Mesendoderm (in vitro differentiated cells): ENCODE results near the gene PRKN.

ENCODE experiments used
- DNase-seq: peaks from one replicate; pipeline ENCODE4 v3.0.0; 2013
- H2AK5ac ChIP-seq: 2 replicates; pipeline ENCODE4 v1.6.1; 2013; ENCODE audit warnings: low read length, inconsistent platforms
- H2BK120ac ChIP-seq: 2 replicates; pipeline ENCODE4 v1.6.1; 2013; ENCODE audit warnings: low read depth, mild to moderate bottlenecking, low read length, moderate library complexity, mixed read lengths
- H2BK15ac ChIP-seq: replicated peaks from 2 replicates; pipeline ENCODE4 v1.6.1; 2013; ENCODE audit warnings: low read depth, mild to moderate bottlenecking, moderate library complexity
- H2BK5ac ChIP-seq: 2 replicates; pipeline ENCODE4 v1.6.1; 2013; ENCODE audit warnings: low read length, inconsistent platforms
- H3K18ac ChIP-seq: 2 replicates; pipeline ENCODE4 v1.6.1; 2013; ENCODE audit warnings: mild to moderate bottlenecking, low read length, mixed read lengths
- H3K23ac ChIP-seq: one replicate; pipeline ENCODE4 v1.6.1; 2013; ENCODE audit warnings: low read length
- H3K27ac ChIP-seq: 2 replicates; pipeline ENCODE4 v1.5.1; 2013; ENCODE audit warnings: low read depth, mild to moderate bottlenecking, inconsistent platforms, low read length, moderate library complexity
- H3K27me3 ChIP-seq: 2 replicates; pipeline ENCODE4 v1.6.1; 2013; ENCODE audit warnings: low read length, control low read depth, mild to moderate bottlenecking, inconsistent platforms; ENCODE audit not compliant: insufficient read depth, poor library complexity
- H3K36me3 ChIP-seq: 2 replicates; pipeline ENCODE4 v1.6.1; 2013; ENCODE audit warnings: low read length, inconsistent platforms; ENCODE audit not compliant: control insufficient read depth, insufficient read depth
- H3K4ac ChIP-seq: one replicate; pipeline ENCODE4 v1.6.1; 2013; ENCODE audit warnings: low read depth, mild to moderate bottlenecking, low read length, moderate library complexity
- H3K4me1 ChIP-seq: 2 replicates; pipeline ENCODE4 v1.6.1; 2013; ENCODE audit warnings: low read depth, low read length, inconsistent platforms; ENCODE audit not compliant: control insufficient read depth
- H3K4me2 ChIP-seq: 2 replicates; pipeline ENCODE4 v1.6.1; 2013; ENCODE audit warnings: low read length
- H3K4me3 ChIP-seq: 2 replicates; pipeline ENCODE4 v1.5.1; 2013; ENCODE audit warnings: mild to moderate bottlenecking, low read length
- H3K56ac ChIP-seq: one replicate; pipeline ENCODE4 v1.6.1; 2013; ENCODE audit warnings: low read length
- H3K79me1 ChIP-seq: 2 replicates; pipeline ENCODE4 v1.6.1; 2013; ENCODE audit warnings: low read length, inconsistent platforms
- H3K79me2 ChIP-seq: 2 replicates; pipeline ENCODE4 v1.6.1; 2013; ENCODE audit warnings: mild to moderate bottlenecking, low read length; ENCODE audit not compliant: control insufficient read depth, insufficient read depth
- H3K9ac ChIP-seq: 2 replicates; pipeline ENCODE4 v1.6.1; 2013; ENCODE audit warnings: low read length, inconsistent platforms
- H4K5ac ChIP-seq: one replicate; pipeline ENCODE4 v1.6.1; 2013; ENCODE audit warnings: low read length
- H4K8ac ChIP-seq: one replicate; pipeline ENCODE4 v1.6.1; 2013; ENCODE audit warnings: low read depth, mild to moderate bottlenecking, control low read depth, low read length, moderate library complexity
- WGBS: extraction: QIAGEN DNeasy Blood & Tissue Kit; methylation state at CpG from one replicate; pipeline ENCODE4 v1.1.7; 2013; ENCODE audit warnings: low lambda C conversion rate, missing lambda C conversion rate; ENCODE audit not compliant: insufficient coverage; ENCODE audit errors: extremely low coverage; 5-methylcytosine and 5-hydroxymethylcytosine counted together

The PRKN gene

DNA sequence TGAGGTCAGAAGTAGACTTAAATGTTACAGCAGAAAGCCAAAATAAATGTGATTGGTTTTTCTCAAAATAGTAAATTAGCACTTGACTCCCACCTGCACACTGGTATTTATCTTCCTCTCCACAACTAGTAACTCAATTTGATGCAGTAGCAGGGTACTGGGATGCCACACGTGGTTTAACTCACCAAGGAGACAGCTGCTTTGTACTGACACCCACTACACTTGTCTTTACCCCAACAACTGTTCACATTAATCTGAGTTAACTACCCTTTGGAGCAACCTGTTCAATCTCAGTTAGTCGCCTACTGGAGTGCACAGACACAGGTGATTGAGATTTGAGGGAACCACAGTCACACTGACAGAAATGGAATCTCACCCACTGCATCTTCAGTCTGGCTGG lies 242.1 kb downstream of the PRKN start:
- no peak for DNase-seq
- no peaks in the 10 kb centered on the region for H3K79me2 ChIP-seq
- WGBS, result no CpG with 5 or more reads among the region's 2 CpGs

GRCh38 chr6:162481938-162482337 lies 245.6 kb downstream of the PRKN start:
- Histone ChIP-seq H3K18ac (no peak overlapping the region), H3K36me3 (no peaks in the 10 kb centered on the region), H3K27me3 (no peaks in the 10 kb centered on the region), H3K79me2 (no peaks in the 10 kb centered on the region), H2BK15ac (no peak overlapping the region), H4K8ac (no peak overlapping the region), H2BK5ac (no peak overlapping the region), H3K56ac (no peak overlapping the region), H2BK120ac (no peak overlapping the region), H3K4me2 (no peak overlapping the region), H3K4me3 (no peak overlapping the region), H2AK5ac (no peak overlapping the region), H4K5ac (no peak overlapping the region), H3K23ac (no peak overlapping the region), H3K9ac (no peak overlapping the region), H3K79me1 (no peaks in the 10 kb centered on the region), H3K27ac (no peak overlapping the region), H3K4me1 (no peaks in the 10 kb centered on the region), H3K4ac (no peak overlapping the region)
- peak; percentile 48 for DNase-seq

More for the DNA sequence above, 242.1 kb downstream of the PRKN start:
- H3K4me1 ChIP-seq, result no peaks in the 10 kb centered on the region
- no peak overlapping the region for H2BK120ac ChIP-seq
- H2BK15ac ChIP-seq, result no peak overlapping the region
- no peak overlapping the region for H3K4me3 ChIP-seq
- H4K8ac ChIP-seq, result no peak overlapping the region
- H3K18ac ChIP-seq, result no peak overlapping the region
- H3K23ac ChIP-seq, result no peak overlapping the region
- H2AK5ac ChIP-seq, result no peak overlapping the region
- no peak overlapping the region for H2BK5ac ChIP-seq
- no peaks in the 10 kb centered on the region for H3K27me3 ChIP-seq
- no peaks in the 10 kb centered on the region for H3K79me1 ChIP-seq
- no peak overlapping the region for H3K4me2 ChIP-seq
- H3K36me3 ChIP-seq, result no peaks in the 10 kb centered on the region
- H3K9ac ChIP-seq, result no peak overlapping the region
- no peak overlapping the region for H3K27ac ChIP-seq
- no peak overlapping the region for H3K4ac ChIP-seq
- no peak overlapping the region for H3K56ac ChIP-seq
- no peak overlapping the region for H4K5ac ChIP-seq

GRCh38 chr6:162481320-162481719 lies 246.2 kb downstream of the PRKN start:
- no peaks in the 10 kb centered on the region for H3K79me2 ChIP-seq
- no peaks in the 10 kb centered on the region for H3K27me3 ChIP-seq
- no peak overlapping the region for H2BK5ac ChIP-seq
- H3K18ac ChIP-seq, result no peak overlapping the region
- no peak overlapping the region for H3K23ac ChIP-seq
- H4K5ac ChIP-seq, result no peak overlapping the region
- no CpG with 5 or more reads among the region's 2 CpGs for WGBS
- no peak overlapping the region for H3K27ac ChIP-seq
- H2BK15ac ChIP-seq, result no peak overlapping the region
- no peaks in the 10 kb centered on the region for H3K79me1 ChIP-seq
- no peak overlapping the region for H3K4ac ChIP-seq
- DNase-seq, result no peak
- H3K4me3 ChIP-seq, result no peak overlapping the region
- no peak overlapping the region for H3K56ac ChIP-seq
- no peak overlapping the region for H2AK5ac ChIP-seq
- no peak overlapping the region for H3K4me2 ChIP-seq
- H4K8ac ChIP-seq, result no peak overlapping the region
- no peak overlapping the region for H3K9ac ChIP-seq
- H2BK120ac ChIP-seq, result no peak overlapping the region
- no peaks in the 10 kb centered on the region for H3K36me3 ChIP-seq
- H3K4me1 ChIP-seq, result no peaks in the 10 kb centered on the region

DNA sequence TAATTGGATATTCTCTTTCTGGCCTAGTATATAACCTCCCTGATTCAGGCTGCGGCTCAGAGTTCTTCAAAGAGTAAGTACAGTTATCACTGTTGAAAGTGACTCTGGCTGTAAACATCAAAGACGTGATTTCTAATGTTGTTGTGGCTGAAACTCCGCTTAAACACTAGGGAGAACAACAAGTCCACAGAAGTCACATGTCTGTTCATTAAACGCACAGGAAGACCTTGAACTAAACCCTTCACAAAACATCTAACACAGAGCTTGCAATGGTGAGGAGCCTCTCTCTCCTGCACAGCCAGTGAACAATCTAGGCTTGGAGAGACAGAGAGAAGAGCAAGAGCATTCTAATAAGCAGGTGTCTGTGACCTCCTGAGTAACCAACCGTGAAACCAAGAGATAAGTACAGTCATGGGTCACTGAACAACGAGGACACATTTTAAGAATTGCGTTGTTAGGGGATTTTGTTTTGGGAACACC lies 249.3 kb downstream of the PRKN start:
- no peak overlapping the region for H3K4ac ChIP-seq
- H3K18ac ChIP-seq, result no peak overlapping the region
- H3K4me2 ChIP-seq, result no peak overlapping the region
- H3K56ac ChIP-seq, result no peak overlapping the region
- H3K9ac ChIP-seq, result no peak overlapping the region
- H3K23ac ChIP-seq, result no peak overlapping the region
- no peak overlapping the region for H3K4me3 ChIP-seq
- no peak overlapping the region for H2BK5ac ChIP-seq
- H2BK15ac ChIP-seq, result no peak overlapping the region
- no peak overlapping the region for H3K27ac ChIP-seq
- WGBS, result no CpG with 5 or more reads among the region's 7 CpGs
- no peaks in the 10 kb centered on the region for H3K4me1 ChIP-seq
- H3K79me1 ChIP-seq, result no peaks in the 10 kb centered on the region
- H3K36me3 ChIP-seq, result no peaks in the 10 kb centered on the region
- DNase-seq, result no peak
- no peak overlapping the region for H4K5ac ChIP-seq
- H3K27me3 ChIP-seq, result no peaks in the 10 kb centered on the region
- H4K8ac ChIP-seq, result no peak overlapping the region
- H2AK5ac ChIP-seq, result no peak overlapping the region
- H2BK120ac ChIP-seq, result no peak overlapping the region
- no peaks in the 10 kb centered on the region for H3K79me2 ChIP-seq

DNA sequence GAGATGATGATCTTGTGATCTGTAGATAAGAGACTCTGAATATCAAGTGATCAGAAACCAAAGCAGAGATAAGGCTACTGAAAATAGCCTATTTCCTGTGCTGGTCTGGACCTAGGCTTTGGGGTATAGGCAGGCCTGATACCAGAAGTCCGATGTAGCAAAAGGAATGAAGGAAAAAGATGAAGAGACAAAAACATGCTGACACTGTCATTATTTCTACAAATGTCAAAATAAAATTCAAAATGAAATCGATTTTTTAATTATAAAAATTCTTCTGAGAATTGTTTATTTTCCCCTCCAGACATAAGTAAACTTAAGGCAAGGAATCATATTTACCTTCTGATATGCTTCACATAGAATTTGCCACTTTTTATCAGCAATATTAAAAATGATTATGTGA lies 252.8 kb downstream of the PRKN start:
- H3K27ac ChIP-seq, result no peak overlapping the region
- H3K36me3 ChIP-seq, result no peaks in the 10 kb centered on the region
- no peak overlapping the region for H3K23ac ChIP-seq
- no peaks in the 10 kb centered on the region for H3K4me1 ChIP-seq
- H3K4ac ChIP-seq, result no peak overlapping the region
- no peak overlapping the region for H2AK5ac ChIP-seq
- no peak overlapping the region for H3K18ac ChIP-seq
- peak; percentile 8 for DNase-seq
- no peaks in the 10 kb centered on the region for H3K27me3 ChIP-seq
- H3K4me2 ChIP-seq, result no peak overlapping the region
- no peaks in the 10 kb centered on the region for H3K79me2 ChIP-seq
- H3K56ac ChIP-seq, result no peak overlapping the region
- H2BK5ac ChIP-seq, result no peak overlapping the region
- H4K5ac ChIP-seq, result no peak overlapping the region
- H3K79me1 ChIP-seq, result no peaks in the 10 kb centered on the region
- no peak overlapping the region for H4K8ac ChIP-seq
- H2BK120ac ChIP-seq, result no peak overlapping the region
- H3K4me3 ChIP-seq, result no peak overlapping the region
- no peak overlapping the region for H3K9ac ChIP-seq
- no CpG with 5 or more reads among the region's 2 CpGs for WGBS
- H2BK15ac ChIP-seq, result no peak overlapping the region

GRCh38 chr6:162471842-162472241 lies 255.7 kb downstream of the PRKN start:
- H3K4me3 ChIP-seq, result no peak overlapping the region
- H4K5ac ChIP-seq, result no peak overlapping the region
- H2BK120ac ChIP-seq, result no peak overlapping the region
- H3K4me2 ChIP-seq, result no peak overlapping the region
- no peak overlapping the region for H3K23ac ChIP-seq
- H3K18ac ChIP-seq, result no peak overlapping the region
- H2BK5ac ChIP-seq, result no peak overlapping the region
- no peak for DNase-seq
- H3K79me2 ChIP-seq, result no peaks in the 10 kb centered on the region
- no peak overlapping the region for H3K27ac ChIP-seq
- H2BK15ac ChIP-seq, result no peak overlapping the region
- no peaks in the 10 kb centered on the region for H3K36me3 ChIP-seq
- no peak overlapping the region for H3K56ac ChIP-seq
- H4K8ac ChIP-seq, result no peak overlapping the region
- no CpG with 5 or more reads among the region's 2 CpGs for WGBS
- no peak overlapping the region for H3K4ac ChIP-seq
- no peak overlapping the region for H2AK5ac ChIP-seq
- no peaks in the 10 kb centered on the region for H3K4me1 ChIP-seq
- no peaks in the 10 kb centered on the region for H3K27me3 ChIP-seq
- no peak overlapping the region for H3K9ac ChIP-seq
- H3K79me1 ChIP-seq, result no peaks in the 10 kb centered on the region
